ENCODE results near the gene ZNF318. TPM values are rescaled to one million over a fixed set of nuclear protein-coding genes. Genes with fewer than 3 reads are reported as not detected.
"Not testable (repeated sequence)": the region's sequence is repeated elsewhere in the genome, so short reads cannot be mapped to it uniquely, and the experiment has no call there.

The ZNF318 gene
- total RNA-seq, 4 donors from 2014 or later = 11.1 to 17.3 (median 14.6) TPM

DNA sequence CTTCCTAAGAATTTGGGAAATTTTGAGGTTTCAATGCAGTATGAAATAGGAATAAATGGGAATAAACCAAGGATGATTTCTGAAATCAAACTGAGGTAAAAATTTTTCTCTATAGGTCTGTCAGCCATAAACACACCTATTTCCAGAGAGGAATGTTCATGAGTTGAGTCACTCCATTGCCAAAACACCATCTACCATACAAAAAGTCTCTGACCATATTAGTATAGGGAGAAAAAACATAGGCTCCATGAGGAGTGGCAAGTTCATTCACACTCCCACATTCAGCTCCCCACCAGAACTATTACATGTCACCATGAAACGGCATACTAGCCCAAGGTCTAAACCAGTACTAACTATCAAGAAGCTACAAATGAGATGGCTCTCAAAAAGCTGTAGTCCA, 9.6 kb downstream of the ZNF318 start:
- 94% methylated on average over 1 of the region's 1 CpG for WGBS
- no peak for DNase-seq (ENCODE audit: extremely low spot score)
- H3K4me1 ChIP-seq = no peaks in the 10 kb centered on the region
- H3K36me3 ChIP-seq = peaks cover 43 to 99% (median 71%) of the 10 kb centered on the region in 4 donors
- no peaks in the 10 kb centered on the region for H3K9me3 ChIP-seq
- no peak overlapping the region for H3K4me3 ChIP-seq
- no peak overlapping the region for H3K27ac ChIP-seq (replicated peaks in 1 of 4)
- H3K27me3 ChIP-seq = no peaks in the 10 kb centered on the region
- no peak for TF ChIP-seq POLR2A (IDR thresholded peaks at IDR 0.05; ENCODE audit: low read depth)
- no peak for TF ChIP-seq EP300 (IDR thresholded peaks at IDR 0.05)
- no peak for TF ChIP-seq POLR2AphosphoS5 (IDR thresholded peaks at IDR 0.05)
- TF ChIP-seq, protein P1, sequence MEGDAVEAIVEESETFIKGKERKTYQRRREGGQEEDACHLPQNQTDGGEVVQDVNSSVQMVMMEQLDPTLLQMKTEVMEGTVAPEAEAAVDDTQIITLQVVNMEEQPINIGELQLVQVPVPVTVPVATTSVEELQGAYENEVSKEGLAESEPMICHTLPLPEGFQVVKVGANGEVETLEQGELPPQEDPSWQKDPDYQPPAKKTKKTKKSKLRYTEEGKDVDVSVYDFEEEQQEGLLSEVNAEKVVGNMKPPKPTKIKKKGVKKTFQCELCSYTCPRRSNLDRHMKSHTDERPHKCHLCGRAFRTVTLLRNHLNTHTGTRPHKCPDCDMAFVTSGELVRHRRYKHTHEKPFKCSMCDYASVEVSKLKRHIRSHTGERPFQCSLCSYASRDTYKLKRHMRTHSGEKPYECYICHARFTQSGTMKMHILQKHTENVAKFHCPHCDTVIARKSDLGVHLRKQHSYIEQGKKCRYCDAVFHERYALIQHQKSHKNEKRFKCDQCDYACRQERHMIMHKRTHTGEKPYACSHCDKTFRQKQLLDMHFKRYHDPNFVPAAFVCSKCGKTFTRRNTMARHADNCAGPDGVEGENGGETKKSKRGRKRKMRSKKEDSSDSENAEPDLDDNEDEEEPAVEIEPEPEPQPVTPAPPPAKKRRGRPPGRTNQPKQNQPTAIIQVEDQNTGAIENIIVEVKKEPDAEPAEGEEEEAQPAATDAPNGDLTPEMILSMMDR (IDR thresholded peaks at IDR 0.05) = no peak
- intact Hi-C loops (cut with DNase I) = loop anchor here (10.0 kb wide), 1 partner anchor 135 kb away; no protein-coding TSS in a partner anchor

GRCh38 chr6:43359381-43359780, 10.1 kb downstream of the ZNF318 start:
- no peak for DNase-seq (ENCODE audit: extremely low spot score)
- TF ChIP-seq, protein P1 (IDR thresholded peaks at IDR 0.05) = no peak
- TF ChIP-seq POLR2AphosphoS5 (IDR thresholded peaks at IDR 0.05) (no peak), POLR2A (IDR thresholded peaks at IDR 0.05; ENCODE audit: low read depth) (no peak), EP300 (IDR thresholded peaks at IDR 0.05) (no peak)
- peaks cover 47 to 99% (median 73%) of the 10 kb centered on the region in 4 donors for H3K36me3 ChIP-seq
- intact Hi-C loops (cut with DNase I) = no loop called here
- no peaks in the 10 kb centered on the region for H3K4me1 ChIP-seq
- no peaks in the 10 kb centered on the region for H3K9me3 ChIP-seq
- no peaks in the 10 kb centered on the region for H3K27me3 ChIP-seq
- no peak overlapping the region for H3K27ac ChIP-seq (replicated peaks in 1 of 4)
- no peak overlapping the region for H3K4me3 ChIP-seq

- intact Hi-C loops (cut with DNase I) = no loop called here
- peaks cover 36 to 86% (median 68%) of the 10 kb centered on the region in 4 donors for H3K36me3 ChIP-seq
Measured at GRCh38 chr6:43355862-43356590, 13.4 kb downstream of the ZNF318 start.

GRCh38 chr6:43351951-43352350, 17.5 kb downstream of the ZNF318 start:
- H3K27ac ChIP-seq (replicated peaks in 1 of 4); H3K4me1 ChIP-seq; H3K9me3 ChIP-seq; H3K27me3 ChIP-seq; intact Hi-C loops (cut with DNase I); DNase-seq (ENCODE audit: extremely low spot score); H3K4me3 ChIP-seq: not testable (repeated sequence)
- 87% methylated on average over 5 of the region's 5 CpGs for WGBS
- H3K36me3 ChIP-seq = peaks cover 50 to 87% (median 83%) of the 10 kb centered on the region in 4 donors

More at GRCh38 chr6:43355862-43356590, 13.4 kb downstream of the ZNF318 start:
- H3K4me1 ChIP-seq = no peaks in the 10 kb centered on the region
- WGBS = 79% methylated on average over 2 of the region's 2 CpGs
- no peak for TF ChIP-seq POLR2A (IDR thresholded peaks at IDR 0.05; ENCODE audit: low read depth)
- no peaks in the 10 kb centered on the region for H3K9me3 ChIP-seq
- DNase-seq (ENCODE audit: extremely low spot score) = no peak
- no peaks in the 10 kb centered on the region for H3K27me3 ChIP-seq
- no peak overlapping the region for H3K27ac ChIP-seq (replicated peaks in 1 of 4)
- no peak overlapping the region for H3K4me3 ChIP-seq

GRCh38 chr6:43347444-43347843, 22.0 kb downstream of the ZNF318 start:
- Histone ChIP-seq H3K36me3 (peaks cover 37 to 96% (median 87%) of the 10 kb centered on the region in 4 donors), H3K27me3 (no peaks in the 10 kb centered on the region), H3K4me3 (no peak overlapping the region), H3K4me1 (no peaks in the 10 kb centered on the region), H3K9me3 (no peaks in the 10 kb centered on the region), H3K27ac (replicated peaks in 1 of 4) (no peak overlapping the region)
- WGBS = 85% methylated on average over 3 of the region's 3 CpGs
- TF ChIP-seq POLR2AphosphoS5 (IDR thresholded peaks at IDR 0.05) = no peak
- no peak for TF ChIP-seq POLR2A (IDR thresholded peaks at IDR 0.05; ENCODE audit: low read depth)
- no peak for TF ChIP-seq EP300 (IDR thresholded peaks at IDR 0.05)
- TF ChIP-seq, protein P1 (IDR thresholded peaks at IDR 0.05) = no peak
- intact Hi-C loops (cut with DNase I) = no loop called here
- no peak for DNase-seq (ENCODE audit: extremely low spot score)

All from esophagus muscularis mucosa (tissue), 4 donors.